NCI-H2107 (cell line): ENCODE data around the gene NDUFA7.
"Not testable (repeated sequence)": the region's sequence is repeated elsewhere in the genome, so short reads cannot be mapped to it uniquely, and the experiment has no call there.

ENCODE experiments used
- DNase-seq: peaks from one replicate; lab custom pipeline; 2025; lab: John Stamatoyannopoulos, UW

The NDUFA7 gene

GRCh38 chr19:8321067-8321985 is at the start of gene NDUFA7, which contains the start of gene RPS28:
Gene NDUFA7 (minus strand): TSS chr19:8321375. CDS start chr19:8321358, 17 bp downstream.
Gene RPS28 (plus strand): TSS chr19:8321496. CDS start chr19:8321531, 35 bp downstream.
- DNase-seq, result peak; percentile 95

- no peak for DNase-seq
Measured at GRCh38 chr19:8370176-8371010, 49.2 kb upstream of the NDUFA7 start.

- DNase-seq, result peak; percentile 31
Measured at GRCh38 chr19:8367327-8368001, 46.3 kb upstream of the NDUFA7 start.

- DNase-seq, result no peak
Measured at GRCh38 chr19:8366961-8367326, 45.8 kb upstream of the NDUFA7 start.

- no peak for DNase-seq
Measured at GRCh38 chr19:8366121-8366581, 45.0 kb upstream of the NDUFA7 start.

- DNase-seq, result no peak
Measured at GRCh38 chr19:8363803-8364771, 42.9 kb upstream of the NDUFA7 start, which contains the start of gene ANGPTL4. Gene ANGPTL4 (plus strand): TSS chr19:8364155. CDS start chr19:8364322, 167 bp downstream.

- peak; percentile 49 for DNase-seq
Measured at GRCh38 chr19:8361921-8362793, 41.0 kb upstream of the NDUFA7 start.

GRCh38 chr19:8360196-8360595 is 39.0 kb upstream of the NDUFA7 start:
- no peak for DNase-seq

GRCh38 chr19:8358948-8359347 is 37.8 kb upstream of the NDUFA7 start:
- DNase-seq, result no peak

- no peak for DNase-seq
Measured at GRCh38 chr19:8357007-8357521, 35.9 kb upstream of the NDUFA7 start.

GRCh38 chr19:8355631-8356402 is 34.6 kb upstream of the NDUFA7 start:
- no peak for DNase-seq

GRCh38 chr19:8352845-8353244 is 31.7 kb upstream of the NDUFA7 start:
- not testable (repeated sequence) for DNase-seq

GRCh38 chr19:8352134-8352827 is 31.1 kb upstream of the NDUFA7 start:
- DNase-seq, result no peak

- DNase-seq, result not testable (repeated sequence)
Measured at GRCh38 chr19:8349629-8350372, 28.6 kb upstream of the NDUFA7 start.

- DNase-seq, result no peak
Measured at GRCh38 chr19:8343483-8343844, 22.3 kb upstream of the NDUFA7 start.

GRCh38 chr19:8342684-8343482 is 21.7 kb upstream of the NDUFA7 start, which contains the start of gene KANK3:
Gene KANK3 (minus strand): TSS chr19:8343262. CDS start chr19:8337828, 5,434 bp downstream.
- DNase-seq, result no peak
